ENCODE data around the gene EXOSC7.
"Not testable (repeated sequence)": the region's sequence is repeated elsewhere in the genome, so short reads cannot be mapped to it uniquely, and the experiment has no call there.

Gene EXOSC7

DNA sequence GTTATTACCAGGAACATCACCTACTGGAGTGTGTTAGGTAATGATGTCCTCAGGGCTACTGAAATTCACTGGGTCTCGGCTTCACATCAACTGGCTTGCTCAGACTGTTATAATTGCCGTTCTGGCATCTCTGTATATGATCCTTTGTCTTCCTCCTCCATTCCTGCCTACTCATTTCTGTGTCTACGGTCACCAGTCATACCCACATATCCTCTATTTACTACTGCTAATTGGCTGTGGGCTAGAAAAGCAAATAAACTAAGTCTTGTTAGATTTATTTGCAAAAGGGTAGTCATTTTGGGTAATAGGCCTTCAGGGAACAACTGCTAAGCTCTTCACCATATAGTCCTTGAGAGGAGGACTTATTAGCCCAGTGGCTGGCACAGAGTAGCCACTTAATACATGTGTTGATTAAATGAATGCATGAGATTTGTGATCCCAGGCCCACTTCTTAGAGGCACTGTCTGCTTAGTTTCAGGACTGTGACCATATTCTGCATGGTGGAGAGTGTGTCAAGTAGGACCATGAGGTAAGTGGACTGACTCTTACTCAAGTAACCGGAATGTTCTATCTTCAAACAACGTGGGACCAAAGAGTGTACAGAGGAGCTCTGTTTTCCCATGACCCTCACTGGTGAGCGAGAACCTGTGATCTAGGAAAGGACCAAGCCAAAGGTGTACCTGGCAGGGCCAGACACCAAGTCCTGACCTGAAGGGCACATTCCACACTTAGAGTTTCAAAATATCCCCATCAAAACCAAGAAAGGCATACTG is 13.2 kb upstream of the EXOSC7 start:
- DNase-seq: no peak

DNA sequence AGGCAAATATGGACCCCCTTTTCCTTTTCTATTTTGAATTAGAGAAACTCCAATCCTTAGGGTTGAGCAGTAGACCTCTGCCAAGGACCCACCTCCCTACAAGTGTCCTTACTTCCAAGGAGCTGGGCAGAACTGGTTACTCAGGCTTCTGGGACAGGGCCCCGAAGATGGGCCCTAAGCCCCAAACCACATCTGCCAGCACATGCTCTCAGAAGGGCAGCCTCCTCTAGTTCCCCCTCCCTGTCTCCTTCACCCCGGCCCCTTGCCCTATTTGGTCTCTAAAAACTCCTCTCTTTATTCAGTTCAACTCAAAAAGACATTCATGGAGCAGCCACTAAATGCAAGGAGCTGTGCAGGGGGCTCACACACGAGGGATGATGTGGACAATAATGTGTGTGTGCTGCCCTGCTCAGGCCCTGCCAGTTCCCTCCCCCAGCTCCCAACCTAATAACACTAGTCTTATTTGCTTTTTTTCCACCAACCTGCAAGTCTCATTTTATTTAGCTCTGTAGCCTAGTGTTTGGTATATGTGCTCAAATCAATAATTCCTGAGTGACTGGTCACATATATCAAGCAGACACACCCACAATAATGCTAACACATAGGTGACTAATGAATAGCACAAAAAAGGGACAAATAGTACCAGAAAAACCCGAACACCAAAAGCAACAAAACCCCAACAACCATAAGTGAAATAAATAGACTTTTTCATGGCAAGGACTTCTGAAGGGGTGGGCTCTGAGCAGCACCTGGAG is 12.3 kb upstream of the EXOSC7 start:
- DNase-seq: no peak

DNA sequence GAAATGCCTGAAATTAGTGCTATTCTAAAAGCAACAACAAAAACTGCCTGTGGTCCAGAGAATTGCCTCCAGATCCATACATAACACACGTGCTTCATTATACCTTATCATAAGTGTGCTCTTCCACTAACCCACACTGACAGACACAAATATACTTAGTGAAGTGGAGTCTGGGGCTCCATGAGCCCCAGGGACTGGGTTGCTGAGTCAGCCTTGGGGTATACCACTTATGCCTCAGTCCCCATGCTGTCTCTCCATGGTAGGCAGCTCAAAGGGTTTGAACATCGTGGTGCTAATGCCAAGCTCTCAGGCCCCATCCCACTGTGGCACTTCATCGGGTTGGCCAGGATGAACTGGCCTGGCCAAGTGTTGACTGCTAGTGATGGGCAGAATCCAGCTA is 10.9 kb upstream of the EXOSC7 start:
- DNase-seq: no peak

DNA sequence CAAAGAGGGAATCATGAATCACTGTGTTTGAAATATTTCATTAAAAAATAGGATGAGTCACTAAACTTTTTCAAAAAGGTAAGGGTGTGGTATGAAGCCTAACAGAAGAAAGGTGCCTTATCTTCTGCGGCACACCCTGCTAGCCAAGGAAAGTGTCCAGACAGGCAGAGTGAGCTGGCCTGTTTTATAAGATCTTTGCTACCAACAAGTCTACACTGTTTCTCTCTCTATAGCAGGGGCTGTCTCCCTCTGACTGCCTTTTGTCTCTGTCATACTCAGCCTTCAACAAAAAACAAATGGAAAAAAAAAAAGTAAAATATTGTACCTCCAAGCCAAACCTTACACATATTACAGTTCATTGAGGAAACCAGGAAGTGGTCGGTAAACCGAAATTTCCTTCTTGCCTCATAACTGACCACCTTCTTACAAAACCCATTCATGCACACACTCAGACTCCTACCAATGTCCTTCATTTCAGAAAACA is 9.2 kb upstream of the EXOSC7 start:
- DNase-seq: no peak

DNA sequence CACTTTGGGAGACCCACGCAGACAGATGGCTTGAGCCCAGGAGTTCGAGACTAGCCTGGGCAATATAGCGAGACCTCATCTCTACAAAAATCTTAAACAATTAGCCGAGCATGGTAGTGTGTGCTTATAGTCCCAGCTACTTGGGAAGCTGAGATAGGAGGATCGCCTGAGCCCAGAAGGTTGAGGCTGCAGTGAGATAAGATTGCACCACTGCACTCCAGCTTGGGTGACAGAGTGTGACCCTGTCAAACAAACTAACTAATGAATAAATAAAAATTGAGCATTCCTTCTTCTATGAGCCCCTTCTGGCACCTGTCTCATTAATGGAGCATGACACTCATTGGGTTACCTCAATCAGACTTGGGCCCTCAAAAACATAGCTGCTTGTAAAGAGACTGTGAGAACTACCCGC is 7.6 kb upstream of the EXOSC7 start:
- no peak for DNase-seq

DNA sequence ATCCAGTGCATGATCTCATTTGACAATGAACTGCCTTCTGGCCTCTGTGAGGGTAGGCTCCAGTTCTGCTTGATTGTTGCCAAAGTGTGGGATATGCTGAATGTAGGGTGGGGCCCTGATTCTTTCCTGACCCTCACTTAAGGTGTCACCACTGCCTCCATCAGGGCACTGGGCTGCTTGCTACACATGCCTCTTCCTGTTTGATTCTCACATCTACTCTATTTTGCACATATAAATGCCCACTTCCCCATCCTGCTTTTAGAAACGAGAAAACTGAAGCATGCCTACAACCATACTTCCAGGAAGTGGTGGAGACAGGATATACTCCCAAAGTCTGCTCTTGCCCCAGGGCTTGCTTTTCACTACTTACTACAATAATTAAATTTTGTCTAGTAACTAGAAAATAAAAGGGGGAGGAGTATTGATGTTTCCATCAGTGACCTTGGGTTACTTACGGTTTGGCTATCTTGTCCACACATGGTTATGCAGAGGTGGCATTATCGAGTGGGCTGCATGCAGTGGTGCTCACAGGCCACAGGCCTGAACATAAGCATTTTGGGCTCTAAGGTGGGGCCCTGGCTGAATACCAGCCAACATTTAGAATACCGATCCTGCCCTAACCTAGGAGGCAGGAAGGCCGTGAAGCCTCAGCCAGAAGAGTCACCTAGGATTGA is 6.8 kb upstream of the EXOSC7 start:
- no peak for DNase-seq

DNA sequence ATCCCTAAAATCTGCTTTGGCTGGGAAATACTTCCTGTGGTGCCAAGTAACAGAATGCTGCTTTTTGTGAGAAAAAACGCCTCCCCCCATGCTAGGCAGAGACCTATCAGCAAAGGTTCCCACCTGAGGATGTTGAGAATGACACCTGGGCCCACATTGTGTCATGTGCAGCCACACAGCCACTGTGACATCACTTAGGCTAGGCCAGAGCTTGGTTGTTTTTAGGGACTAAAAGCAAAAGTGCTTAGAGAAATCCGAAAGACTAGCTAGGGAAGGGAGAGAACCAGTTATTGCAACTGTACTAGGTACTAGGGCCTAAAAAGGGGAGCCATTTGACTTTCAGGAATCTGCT is 6.2 kb upstream of the EXOSC7 start:
- no peak for DNase-seq

DNA sequence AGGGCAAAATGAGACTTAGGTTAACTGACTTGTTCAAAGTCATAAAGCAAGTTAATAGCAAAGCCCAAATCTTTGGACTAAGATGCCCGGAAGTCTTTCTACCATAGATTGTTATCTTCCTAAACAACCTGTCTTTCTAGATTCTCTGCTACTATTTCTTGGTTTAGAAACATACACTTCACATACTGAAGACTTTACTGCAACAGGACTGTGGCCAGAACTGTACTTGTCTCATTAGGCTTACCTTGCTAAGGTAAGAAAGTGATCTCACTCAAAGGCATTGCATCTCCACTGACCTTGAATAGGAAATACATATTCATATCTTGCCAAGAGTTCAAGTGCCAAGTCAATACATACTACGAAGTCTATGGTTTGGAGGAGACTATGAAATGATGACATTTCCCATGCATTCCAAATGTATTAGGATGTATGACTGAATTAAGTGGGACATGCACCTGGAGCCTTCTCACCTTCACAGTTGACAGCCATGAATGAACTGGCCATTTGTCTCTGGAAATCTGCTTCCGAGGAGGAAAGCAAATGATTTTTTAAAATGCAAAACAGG is 5.0 kb upstream of the EXOSC7 start:
- no peak for DNase-seq

DNA sequence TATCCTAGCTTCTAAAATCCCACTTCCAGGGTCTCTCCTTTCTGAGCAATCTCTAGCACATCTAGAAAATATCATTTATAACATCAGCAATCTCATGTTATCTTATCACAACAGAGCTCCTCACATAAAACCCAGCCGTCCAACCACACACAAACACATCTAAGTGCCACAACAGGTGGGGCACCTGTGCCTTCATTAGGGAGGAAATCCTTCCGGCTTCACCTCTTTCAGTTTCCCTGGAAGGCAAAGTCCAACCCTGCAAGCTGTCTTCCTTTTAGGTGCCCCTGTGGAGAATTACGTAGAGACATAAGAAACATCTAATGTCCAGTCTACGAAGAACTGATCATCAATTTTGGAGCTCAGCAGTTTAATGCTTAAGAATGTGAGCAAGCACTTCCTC is 1.6 kb upstream of the EXOSC7 start:
- DNase-seq: no peak

DNA sequence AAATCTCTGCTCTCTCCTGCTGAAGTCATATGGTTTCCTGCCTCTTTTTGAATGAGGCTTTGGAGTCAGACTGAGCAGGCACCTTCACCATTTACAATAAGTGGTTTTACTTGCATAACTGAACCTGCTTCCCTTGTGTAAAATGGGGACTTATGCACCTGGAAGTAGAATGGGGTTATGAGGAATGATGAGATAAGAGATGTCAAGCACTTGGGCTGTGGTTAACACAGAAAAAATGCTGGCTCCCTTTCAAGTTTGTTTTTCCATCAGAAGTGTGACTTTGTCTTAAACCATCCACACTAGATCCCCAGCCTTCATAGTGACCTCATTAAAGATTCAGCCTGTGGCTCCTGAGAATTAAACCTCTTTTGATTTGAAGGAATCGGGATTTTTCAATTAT is 5.2 kb downstream of the EXOSC7 start:
- no peak for DNase-seq

DNA sequence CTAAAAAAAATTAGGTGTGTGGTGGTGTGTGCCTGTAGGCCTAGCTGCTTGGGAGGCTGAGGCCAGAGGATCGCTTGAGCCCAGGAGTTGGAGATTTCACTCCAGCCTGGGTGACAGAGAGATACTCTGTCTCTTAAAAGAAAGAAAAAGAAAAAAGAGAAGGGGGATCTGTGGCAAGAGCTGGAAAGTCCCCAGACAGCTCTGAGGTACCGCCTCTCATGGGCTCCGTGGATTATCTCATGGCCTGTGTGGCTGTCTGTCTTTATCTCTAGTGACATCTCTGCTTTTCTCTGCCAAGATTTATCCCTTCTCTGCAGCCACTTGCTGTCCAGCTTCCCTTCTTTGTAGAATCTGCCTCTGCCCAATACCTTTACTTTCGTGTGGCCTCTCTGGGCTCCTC is 5.7 kb downstream of the EXOSC7 start:
- DNase-seq: no peak

DNA sequence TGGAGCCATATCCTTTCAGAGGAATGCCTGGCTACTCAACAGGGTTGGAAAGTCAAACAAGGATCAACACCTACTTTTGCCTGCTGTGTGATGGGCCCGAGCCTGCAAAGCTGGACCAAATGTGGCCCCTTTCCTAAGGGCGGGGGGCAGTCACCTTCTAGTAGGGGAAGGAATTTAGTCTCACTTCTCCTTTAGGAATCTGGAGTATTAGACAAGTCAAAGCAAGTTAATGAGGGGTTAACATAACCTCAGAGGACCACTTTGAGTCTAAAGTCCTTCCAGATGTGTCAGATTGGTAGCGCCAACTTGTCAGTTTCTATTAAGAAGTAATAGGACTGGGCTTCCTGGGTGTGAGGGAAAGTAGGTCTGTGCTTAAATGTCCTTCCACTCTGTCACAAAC is 6.8 kb downstream of the EXOSC7 start:
- no peak for DNase-seq

DNA sequence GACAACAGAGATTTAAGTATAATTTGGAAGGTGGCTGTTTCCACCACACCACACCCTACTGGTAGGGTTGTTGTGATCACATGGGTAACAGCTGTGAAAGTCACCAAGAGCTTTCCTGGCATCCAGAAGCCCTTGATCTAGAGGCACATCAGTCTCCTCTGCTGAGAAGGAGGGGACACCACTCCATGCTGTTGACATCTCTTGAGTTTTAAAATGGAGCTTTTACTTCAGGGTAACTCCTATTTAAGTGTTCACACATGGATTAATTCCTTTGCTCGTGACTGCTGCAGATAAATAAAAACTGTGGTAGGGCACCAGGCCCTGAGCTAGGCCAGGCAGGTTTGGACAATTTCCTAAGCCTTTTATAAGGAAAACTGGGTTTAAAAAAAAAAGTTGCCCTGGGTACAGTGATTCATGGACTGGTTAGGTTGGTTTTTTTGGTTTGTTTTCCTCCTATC is 7.5 kb downstream of the EXOSC7 start:
- DNase-seq: no peak

DNA sequence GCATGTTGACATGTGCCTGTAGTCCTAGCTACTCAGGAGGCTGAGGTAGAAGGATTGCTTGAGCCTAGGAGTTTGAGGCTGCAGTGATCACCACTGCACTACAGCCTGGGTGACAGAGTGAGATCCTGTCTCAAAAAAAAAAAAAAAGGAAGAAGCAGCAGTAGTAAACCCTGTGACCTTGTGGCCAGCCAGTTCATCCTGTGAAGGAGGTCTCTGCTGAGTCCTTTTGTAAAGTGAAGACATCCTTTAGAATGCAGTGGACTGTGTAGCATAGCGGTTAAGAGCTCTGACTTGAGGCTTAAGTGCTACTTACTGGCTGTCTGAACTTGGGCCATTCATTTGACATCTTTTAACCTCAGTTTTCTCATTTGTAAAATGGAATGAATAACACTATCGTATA is 8.3 kb downstream of the EXOSC7 start:
- DNase-seq: no peak

DNA sequence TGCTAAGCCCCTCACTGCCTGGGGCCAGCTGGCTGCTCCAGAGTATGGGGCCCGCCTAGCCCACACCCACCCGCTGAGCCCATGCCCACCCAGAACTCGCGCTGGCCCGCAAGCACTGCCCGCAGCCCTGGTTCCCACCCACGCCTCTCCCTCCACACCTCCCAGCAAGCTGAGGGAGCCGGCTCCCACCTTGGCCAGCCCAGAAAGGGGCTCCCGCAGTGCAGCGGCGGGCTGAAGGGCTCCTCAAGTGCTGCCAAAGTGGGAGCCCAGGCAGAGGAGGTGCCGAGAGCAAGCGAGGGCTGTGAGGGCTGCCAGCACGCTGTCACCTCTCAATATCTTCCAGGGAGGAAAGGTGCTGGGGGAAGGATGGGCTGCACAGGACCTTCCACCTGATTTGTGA is 10.3 kb downstream of the EXOSC7 start:
- not testable (repeated sequence) for DNase-seq

DNA sequence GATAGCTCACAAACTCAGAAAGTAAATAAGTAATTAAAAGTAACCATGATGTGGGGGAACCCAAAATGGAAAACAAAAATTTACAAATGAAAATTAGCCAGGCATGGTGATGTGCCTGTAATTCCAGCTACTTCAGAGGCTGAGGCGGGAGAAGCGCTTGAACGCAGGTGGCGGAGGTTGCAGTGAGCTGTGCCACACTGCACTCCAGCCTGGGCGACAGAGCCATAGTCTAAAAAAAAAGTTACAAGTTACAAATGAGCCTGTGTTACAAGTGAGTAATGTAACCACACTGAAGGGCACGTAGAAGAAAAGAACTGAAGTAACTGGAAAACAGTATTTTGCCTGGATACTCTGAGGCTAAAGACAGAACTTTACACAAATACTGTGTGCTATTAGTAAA is 11.3 kb downstream of the EXOSC7 start:
- no peak for DNase-seq

DNA sequence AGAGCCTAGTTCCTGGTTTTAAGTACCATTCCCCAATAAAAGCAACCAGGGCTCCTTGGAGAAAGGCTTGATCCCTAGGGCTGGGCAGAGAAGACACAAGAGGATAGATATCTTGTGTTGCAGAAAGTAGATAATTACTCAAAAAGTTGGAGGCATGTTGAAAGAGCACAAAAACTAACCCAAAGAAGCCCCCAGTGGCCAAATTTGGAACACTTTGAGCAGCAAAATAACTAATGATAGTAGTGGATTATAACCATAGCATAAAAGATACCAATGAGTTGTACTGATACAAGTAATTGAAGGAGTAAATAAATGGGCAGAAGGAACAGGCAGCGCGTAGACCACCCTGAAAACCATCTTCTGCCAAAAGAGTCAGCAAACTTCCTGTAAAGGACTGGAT is 12.0 kb downstream of the EXOSC7 start:
- no peak for DNase-seq

DNA sequence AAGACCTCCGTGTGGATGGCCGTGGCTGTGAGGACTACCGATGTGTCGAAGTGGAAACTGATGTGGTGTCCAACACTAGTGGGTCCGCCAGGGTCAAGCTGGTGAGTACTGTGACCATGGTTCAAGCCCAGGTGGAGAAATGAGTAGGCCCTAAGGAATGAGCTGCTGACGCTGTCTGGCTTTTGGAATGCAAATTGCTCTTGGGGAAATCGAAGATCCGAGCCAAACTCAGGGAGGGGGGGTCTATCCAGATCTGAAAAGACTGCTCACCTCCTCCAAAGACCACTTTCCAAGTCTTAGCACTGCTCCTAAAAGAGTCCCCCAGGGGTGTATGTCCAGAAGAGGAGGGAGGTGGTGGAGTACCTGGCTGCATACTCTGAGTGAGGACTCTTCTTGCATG is 13.1 kb downstream of the EXOSC7 start:
- no peak for DNase-seq

DNA sequence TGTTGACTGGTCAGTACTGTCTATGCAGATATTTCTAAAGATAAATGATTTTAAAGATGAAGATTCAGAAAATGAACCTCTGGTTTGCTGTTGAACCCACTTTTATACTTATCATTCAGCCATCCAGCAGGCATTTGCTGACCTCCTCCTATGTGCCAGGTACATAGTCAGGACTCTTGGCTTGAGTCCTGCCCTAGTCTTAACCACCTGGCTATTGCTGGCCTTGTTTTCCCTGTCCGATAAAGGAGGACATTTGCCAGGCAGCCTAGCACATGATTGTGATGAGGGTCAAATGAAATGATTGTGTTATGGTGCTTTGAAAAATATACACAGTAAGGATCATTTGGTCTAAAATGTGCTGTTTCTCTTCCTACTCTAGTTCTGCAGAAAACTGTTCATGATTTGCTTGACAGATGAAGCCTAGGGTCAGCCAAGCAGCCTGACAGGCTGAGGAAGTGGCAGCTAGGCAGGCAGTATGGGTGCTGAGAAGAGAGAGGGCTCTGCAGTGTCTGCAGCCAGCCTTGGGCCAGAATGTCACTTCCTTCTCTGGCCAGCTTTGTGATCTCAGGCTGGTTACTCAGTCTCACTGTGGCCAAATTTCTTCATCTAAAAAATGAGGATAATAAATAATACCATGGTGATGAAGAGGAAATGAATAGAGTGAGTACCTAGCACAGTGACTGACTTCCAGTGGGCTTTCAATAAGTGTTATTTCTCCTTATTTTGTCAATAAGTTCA is 13.8 kb downstream of the EXOSC7 start:
- no peak for DNase-seq

DNA sequence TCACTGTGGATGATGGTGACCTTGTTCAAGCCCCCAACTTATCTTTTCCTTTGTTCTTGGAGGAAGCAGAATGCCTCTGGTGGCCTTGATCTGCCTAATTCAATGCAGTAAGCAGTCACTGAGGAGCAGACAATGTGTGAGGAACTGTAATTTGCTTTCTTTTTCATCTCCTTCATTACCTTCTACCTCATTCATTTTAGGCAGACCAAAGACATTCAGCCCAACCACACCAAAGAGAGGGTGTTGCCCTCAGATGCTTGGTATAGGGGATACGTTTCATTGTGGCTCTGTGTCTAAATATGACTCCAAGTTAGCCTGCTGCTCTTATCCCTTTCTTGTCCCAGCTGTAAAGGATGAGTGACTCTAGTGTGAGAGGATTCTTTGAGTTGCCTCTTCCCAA is 15.3 kb downstream of the EXOSC7 start:
- no peak for DNase-seq

DNA sequence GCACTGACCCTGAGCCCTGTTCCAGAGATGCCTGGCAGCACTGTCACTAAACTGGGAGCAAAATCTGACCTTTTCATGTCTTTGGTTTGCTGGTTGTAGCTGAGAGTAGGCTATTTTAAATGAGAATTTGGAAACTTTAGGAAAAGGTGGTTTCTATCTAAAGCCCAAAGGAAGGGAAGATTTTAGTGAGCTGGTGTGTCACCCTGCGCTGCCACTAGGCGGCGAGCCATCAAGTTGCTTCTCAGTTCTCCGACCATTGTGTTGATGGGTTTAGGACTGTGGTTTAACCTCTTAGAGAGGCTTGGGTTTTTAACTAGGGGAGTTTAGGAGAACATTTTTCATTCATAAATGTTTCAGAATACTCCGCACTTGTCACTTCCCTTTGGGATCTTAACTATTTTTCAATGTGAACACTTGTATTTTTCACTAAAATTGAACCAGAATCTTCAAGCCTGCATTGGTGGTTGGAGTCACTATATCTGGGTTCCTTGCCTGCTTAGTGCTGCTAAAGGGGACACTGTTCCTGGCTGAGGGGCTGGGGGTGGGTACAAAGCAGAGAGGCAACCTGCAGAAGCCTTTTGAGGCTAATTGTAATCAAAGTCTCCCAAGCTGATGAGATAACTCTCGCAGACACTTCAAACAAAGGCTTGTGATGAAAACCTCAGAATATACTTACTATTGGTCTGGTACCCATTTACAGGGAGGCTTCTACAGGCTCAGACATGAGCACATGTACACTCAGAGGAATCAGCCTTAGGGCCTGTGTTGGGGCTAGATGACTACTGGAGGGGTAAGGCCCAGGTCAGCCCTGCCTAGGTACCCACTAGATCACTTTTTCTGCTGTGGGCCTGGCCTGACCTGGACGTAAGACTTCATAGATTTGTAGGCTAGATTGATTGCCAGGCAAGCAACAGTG is 16.8 kb downstream of the EXOSC7 start:
- DNase-seq: peak; percentile 42
